ENCODE results near the gene GAS7.

Gene GAS7

GRCh38 chr17:10198509-10199249 lies at the start of gene GAS7:
Gene GAS7, minus strand, starts transcription at chr17:10198606.
- no peak for DNase-seq

DNA sequence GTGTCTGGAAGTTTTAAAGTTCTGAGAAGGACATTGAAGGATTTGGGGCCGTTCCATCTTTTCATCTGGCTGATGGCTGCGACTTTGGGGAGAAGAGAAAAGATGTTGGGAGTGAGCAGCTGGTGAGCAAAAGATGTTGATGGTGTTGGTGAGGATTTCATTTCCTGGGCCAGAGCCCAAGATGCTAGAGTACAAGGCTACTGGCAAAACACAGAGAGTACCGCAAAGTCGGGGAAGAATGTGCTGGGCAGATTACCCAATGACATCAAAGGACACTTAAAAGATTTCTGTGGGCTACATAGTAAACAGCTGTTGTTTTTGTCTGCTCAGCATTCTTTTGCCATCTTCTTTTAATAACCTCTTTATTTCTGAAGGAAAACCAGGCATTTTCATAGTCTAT lies 49.4 kb upstream of the GAS7 start:
- DNase-seq: no peak

- no peak for DNase-seq
Measured at GRCh38 chr17:10243883-10244844, 45.8 kb upstream of the GAS7 start.

DNA sequence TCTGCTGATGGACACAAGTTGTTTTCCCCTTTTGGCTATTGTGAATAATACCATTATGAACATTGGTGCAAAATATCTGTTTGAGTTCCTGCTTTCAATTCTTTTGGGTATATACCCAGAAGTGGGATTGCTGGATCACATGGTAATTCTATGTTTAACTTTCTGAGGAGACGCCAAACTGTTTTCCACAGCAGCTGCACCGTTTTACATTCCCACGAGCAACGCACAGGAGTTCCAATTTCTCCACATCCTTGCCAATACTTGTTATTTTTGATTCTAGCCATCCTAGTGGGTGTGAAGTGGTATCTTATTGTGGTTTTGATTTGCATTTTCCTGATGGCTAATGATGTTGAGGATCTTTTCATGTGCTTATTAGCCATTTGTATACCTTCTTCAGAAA lies 43.4 kb upstream of the GAS7 start:
- no peak for DNase-seq

- DNase-seq: no peak
Measured at GRCh38 chr17:10238661-10239060, 40.3 kb upstream of the GAS7 start.

- DNase-seq: no peak
Measured at GRCh38 chr17:10234033-10234432, 35.6 kb upstream of the GAS7 start.

GRCh38 chr17:10233161-10233560 lies 34.8 kb upstream of the GAS7 start:
- no peak for DNase-seq

- no peak for DNase-seq
Measured at GRCh38 chr17:10229181-10229580, 30.8 kb upstream of the GAS7 start.

GRCh38 chr17:10226930-10227695 lies 28.7 kb upstream of the GAS7 start:
- no peak for DNase-seq

DNA sequence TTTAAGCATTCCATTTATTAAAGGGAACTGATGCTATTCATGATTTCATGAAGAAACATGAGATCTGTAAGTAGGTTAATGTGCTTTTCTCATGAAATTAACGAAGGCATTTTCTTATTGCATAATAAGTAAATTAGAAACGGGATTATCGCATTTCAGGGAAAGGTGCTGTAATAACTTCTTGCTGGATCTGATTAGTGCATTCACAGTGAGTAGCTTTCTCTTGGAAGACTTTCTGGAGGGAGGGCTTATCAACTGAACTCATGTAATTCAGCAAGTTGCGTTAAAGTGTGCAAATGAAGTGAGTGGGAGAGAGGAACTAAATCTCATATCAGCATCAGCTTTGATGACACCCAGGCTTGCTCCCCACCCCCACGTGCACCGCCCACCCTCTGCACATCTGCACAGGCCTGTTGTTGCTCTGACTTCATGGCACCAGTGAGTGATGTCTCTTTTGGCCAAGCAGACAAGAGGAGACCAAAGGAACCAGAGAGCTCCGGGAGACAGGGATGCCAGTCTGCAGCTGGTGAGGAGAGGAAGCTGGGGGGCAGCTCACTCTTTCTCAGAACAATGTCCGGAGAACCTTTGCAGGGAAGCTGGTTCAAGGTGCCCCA lies 26.3 kb upstream of the GAS7 start:
- DNase-seq: no peak

- no peak for DNase-seq
Measured at GRCh38 chr17:10219193-10219592, 20.8 kb upstream of the GAS7 start.

DNA sequence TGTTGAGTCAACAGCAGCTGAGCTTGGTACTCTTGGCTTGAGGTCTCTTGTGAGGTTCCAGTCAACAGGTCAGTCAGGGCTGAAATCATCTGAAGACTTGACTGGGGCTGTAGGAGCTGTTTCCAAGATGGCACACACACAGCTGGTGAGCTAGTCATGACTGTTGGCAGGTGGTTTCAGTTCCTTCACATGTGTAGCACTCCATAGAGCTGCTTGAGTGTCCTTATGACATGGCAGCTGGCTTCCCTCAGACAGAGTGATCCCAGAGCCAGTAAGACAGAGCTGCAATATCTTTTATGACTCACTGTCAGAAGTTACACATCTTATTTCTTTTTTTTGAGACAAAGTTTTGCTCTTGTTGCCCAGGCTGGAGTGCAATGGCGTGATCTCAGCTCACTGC lies 19.5 kb upstream of the GAS7 start:
- DNase-seq: no peak

DNA sequence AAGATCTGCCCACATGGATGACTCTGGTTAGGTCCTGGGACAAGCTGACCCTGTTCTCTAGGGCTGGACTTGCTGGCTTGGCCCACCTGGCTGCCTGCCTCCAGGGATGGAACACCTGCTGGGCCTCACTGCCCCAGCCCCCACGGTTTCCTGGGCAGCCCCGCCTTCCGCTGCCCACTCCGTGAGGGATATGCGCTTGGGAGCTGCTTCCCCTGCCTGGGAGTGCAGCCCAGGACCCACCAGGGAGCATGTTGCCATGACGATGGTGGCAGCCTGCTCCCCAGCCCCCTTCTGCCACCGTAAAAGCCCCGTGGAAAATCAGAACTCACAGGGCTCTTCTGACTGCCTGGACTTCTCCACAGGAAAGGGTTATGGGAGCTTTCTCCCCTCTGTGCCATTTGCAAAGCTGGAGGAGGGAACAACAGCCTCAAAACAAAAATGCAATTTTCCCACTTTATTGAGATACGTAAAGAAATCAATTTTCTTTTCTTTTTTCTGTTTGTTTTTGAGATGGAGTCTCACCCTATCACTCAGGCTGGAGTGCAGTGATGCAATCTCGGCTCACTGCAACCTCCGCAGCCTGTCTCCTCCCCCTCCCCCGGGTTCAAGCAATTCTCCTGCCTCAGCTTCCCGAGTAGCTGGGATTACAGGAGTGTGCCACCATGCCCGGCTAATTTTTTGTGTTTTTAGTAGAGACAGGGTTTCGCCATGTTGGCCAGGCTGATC lies 18.0 kb upstream of the GAS7 start:
- DNase-seq: no peak

GRCh38 chr17:10215286-10215685 lies 16.9 kb upstream of the GAS7 start:
- DNase-seq: no peak

- DNase-seq: no peak
Measured at GRCh38 chr17:10211666-10212065, 13.3 kb upstream of the GAS7 start.

DNA sequence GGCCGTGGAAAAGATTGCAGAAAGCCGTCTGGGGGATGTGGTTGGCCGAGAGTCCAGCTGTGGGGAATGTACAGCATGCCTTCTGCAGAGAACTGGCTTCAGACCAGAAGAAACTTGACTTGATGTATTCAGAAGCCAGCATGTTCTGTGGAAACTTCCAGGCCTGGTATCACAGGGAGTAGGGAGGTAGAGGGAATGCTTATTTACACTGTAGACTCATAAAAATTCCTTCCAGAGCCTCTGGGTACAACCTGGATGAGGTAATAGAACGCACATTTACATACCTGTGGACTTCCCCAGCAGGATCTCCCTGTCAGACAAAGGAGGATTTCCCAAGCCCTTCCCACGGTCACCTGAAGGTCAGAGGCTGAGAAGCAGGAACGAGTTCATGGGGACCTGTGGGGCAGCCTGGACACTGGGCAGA lies 11.8 kb upstream of the GAS7 start:
- no peak for DNase-seq

- DNase-seq: no peak
Measured at GRCh38 chr17:10208604-10209193, 10.3 kb upstream of the GAS7 start.

DNA sequence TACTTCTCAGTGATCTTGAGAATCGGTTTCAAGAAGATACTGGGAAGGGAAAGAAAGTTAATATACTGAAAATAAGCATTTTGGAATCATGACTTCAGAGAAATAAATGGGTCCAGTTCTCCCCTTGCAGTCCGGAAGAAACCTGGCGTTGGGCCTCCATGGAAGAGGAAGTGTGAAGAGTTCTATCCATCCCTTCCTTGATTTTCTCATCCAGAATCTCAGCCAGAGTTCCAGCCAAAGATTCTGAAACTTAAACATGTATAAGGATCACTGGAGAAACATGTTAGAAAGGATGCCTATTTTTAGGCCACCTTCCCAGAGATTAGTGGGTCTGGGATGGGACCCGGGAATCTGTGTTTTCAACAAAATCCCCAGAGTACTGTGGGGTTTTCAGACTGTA lies 8.7 kb upstream of the GAS7 start:
- DNase-seq: no peak

GRCh38 chr17:10205549-10206185 lies 7.3 kb upstream of the GAS7 start:
- DNase-seq: no peak

GRCh38 chr17:10201680-10202079 lies 3.3 kb upstream of the GAS7 start:
- DNase-seq: no peak

DNA sequence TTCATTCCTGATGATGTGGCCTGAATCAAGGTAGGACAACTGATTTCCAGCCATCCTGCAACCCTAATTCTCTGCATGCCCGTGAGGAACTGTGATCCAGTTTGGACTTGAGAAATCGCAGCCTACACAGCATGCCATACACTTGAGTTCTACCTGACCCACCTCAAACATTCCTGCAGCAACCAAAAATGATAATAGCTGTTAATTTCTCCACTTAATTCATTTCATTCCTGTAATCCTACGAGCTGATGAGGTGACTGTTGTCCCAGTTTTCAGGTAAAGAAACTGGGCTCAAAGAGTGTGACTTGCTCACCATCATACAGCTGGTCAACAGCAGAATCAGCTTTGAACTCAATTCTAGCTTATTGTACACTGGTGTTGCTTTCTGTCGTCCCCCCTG lies 2.2 kb upstream of the GAS7 start:
- DNase-seq: no peak
